B cell (primary cell): ENCODE measurements around the gene CTIF. TPM values are rescaled to one million over a fixed set of nuclear protein-coding genes. Genes with fewer than 3 reads are reported as not detected.

Source experiments
- ATAC-seq: fragments of 200-7000 bp; cut with Tn5 transposase; one replicate; pipeline ENCODE4 v1.10.0; 2021; ENCODE audit warnings: low read depth, mild to moderate bottlenecking, moderate number of reproducible peaks, moderate library complexity
- CTCF ChIA-PET: fragments of 350-600 bp; sonication (Branson Sonifier 250); formaldehyde crosslinking; loops from one replicate; lab custom pipeline; 2021; ENCODE audit warnings: antibody characterized with exemption, inconsistent platforms; lab: Charles Lee
- POLR2A ChIA-PET: fragments of 350-600 bp; sonication (Branson Sonifier 250); formaldehyde crosslinking; loops from one replicate; lab custom pipeline; 2021; ENCODE audit warnings: antibody characterized with exemption; lab: Charles Lee
- DNase-seq: peaks from one replicate; pipeline ENCODE4 v3.0.0; 2013
- H2AFZ ChIP-seq: 2 replicates; pipeline ENCODE4 v1.6.1; 2012; ENCODE audit warnings: mild to moderate bottlenecking, low read depth, low read length; ENCODE audit not compliant: insufficient read depth, poor library complexity, severe bottlenecking
- H3K27ac ChIP-seq, 2 donors: 1 replicate in 1 of 2; 2 replicates in 1 of 2; pipeline ENCODE4 v1.5.1; 2012 to 2013; ENCODE audit warnings: low read length in 2 of 2, mild to moderate bottlenecking in 2 of 2, moderate library complexity in 1 of 2
- H3K27me3 ChIP-seq, 4 experiments: fragments of 200-600 bp in 1 of 4; sonication (generic) in 1 of 4; replicated peaks in 1 of 4; 1 replicate in 2 of 4; 2 replicates in 2 of 4; pipeline versions ENCODE4 v1.6.1 to v1.7.0; 2013 to 2016; ENCODE audit warnings: low read length in 3 of 4, mild to moderate bottlenecking in 2 of 4, mixed read lengths in 1 of 4, moderate library complexity in 1 of 4; ENCODE audit not compliant: insufficient read depth in 4 of 4, control insufficient read depth in 3 of 4; ENCODE audit errors: control extremely low read depth in 1 of 4
- H3K36me3 ChIP-seq, 2 experiments: replicated peaks in 1 of 2; 1 replicate in 1 of 2; 2 replicates in 1 of 2; pipeline versions ENCODE4 v1.6.1 to v1.7.1; 2013; ENCODE audit warnings: low read length in 1 of 2; ENCODE audit not compliant: insufficient read depth in 2 of 2, control insufficient read depth in 1 of 2; ENCODE audit errors: control extremely low read depth in 1 of 2, extremely low read depth in 1 of 2
- H3K4me1 ChIP-seq, 2 donors: fragments of 200-600 bp in 1 of 2; sonication (generic) in 1 of 2; 1 replicate in 1 of 2; 2 replicates in 1 of 2; pipeline versions ENCODE4 v1.5.1 to v1.6.1; 2013 to 2017; ENCODE audit warnings: low read length in 2 of 2; ENCODE audit not compliant: control insufficient read depth in 2 of 2, insufficient read depth in 2 of 2
- H3K4me2 ChIP-seq: replicated peaks from 2 replicates; pipeline ENCODE3; 2012; ENCODE audit warnings: mild to moderate bottlenecking, low read depth, low read length; ENCODE audit not compliant: poor library complexity, severe bottlenecking
- H3K4me3 ChIP-seq, 5 experiments: fragments of 200-600 bp in 1 of 5; sonication (generic) in 1 of 5; 1 replicate in 3 of 5; 2 replicates in 2 of 5; pipeline versions ENCODE4 v1.5.1 to v1.7.0; 2011 to 2016; ENCODE audit warnings: low read length in 4 of 5, mild to moderate bottlenecking in 4 of 5, low read depth in 2 of 5, control low read depth in 1 of 5, moderate library complexity in 1 of 5; ENCODE audit not compliant: insufficient read depth in 1 of 5; ENCODE audit errors: control extremely low read depth in 1 of 5, extremely low read depth in 1 of 5
- H3K79me2 ChIP-seq: fragments of 200-600 bp; sonication (generic); one replicate; pipeline ENCODE4 v1.6.0; 2016; ENCODE audit warnings: low read length; ENCODE audit not compliant: control insufficient read depth, insufficient read depth
- H3K9ac ChIP-seq: fragments of 200-600 bp; sonication (generic); 2 replicates; pipeline ENCODE4 v1.6.1; 2017; ENCODE audit warnings: mild to moderate bottlenecking, low read length, moderate library complexity
- H3K9me3 ChIP-seq, 3 donors: one replicate each; pipeline versions ENCODE4 v1.6.1 to v1.7.1; 2013; ENCODE audit warnings: low read length in 2 of 3; ENCODE audit not compliant: control insufficient read depth in 2 of 3, insufficient read depth in 1 of 3; ENCODE audit errors: control extremely low read depth in 1 of 3
- H4K20me1 ChIP-seq: 2 replicates; pipeline ENCODE4 v1.6.0; 2012; ENCODE audit warnings: mild to moderate bottlenecking, low read length; ENCODE audit not compliant: insufficient read depth, control insufficient read depth, poor library complexity, severe bottlenecking
- H3K27ac Mint-ChIP-seq: one replicate; pipeline ENCODE4 v1.8.0; 2021; ENCODE audit warnings: mixed read lengths
- H3K27me3 Mint-ChIP-seq: one replicate; pipeline ENCODE4 v1.8.0; 2021; ENCODE audit warnings: mixed read lengths
- H3K4me1 Mint-ChIP-seq: one replicate; pipeline ENCODE4 v1.8.0; 2021; ENCODE audit warnings: mixed read lengths
- H3K4me3 Mint-ChIP-seq: one replicate; pipeline ENCODE4 v1.8.0; 2021; ENCODE audit warnings: mixed read lengths
- H3K9me3 Mint-ChIP-seq: one replicate; pipeline ENCODE4 v1.8.0; 2022; ENCODE audit warnings: mixed read lengths; ENCODE audit not compliant: insufficient read depth
- CTCF ChIP-seq: fragments of 200-600 bp; IDR thresholded peaks from one replicate; pipeline ENCODE4 v1.8.0; 2022; ENCODE audit warnings: antibody characterized with exemption, mild to moderate bottlenecking
- EZH2 ChIP-seq: IDR thresholded peaks from 2 replicates; pipeline ENCODE4 v1.6.1; 2012; ENCODE audit warnings: borderline replicate concordance, low read depth, mild to moderate bottlenecking, moderate library complexity, low read length; ENCODE audit not compliant: insufficient read depth, poor library complexity, severe bottlenecking
- WGBS: methylation state at CpG from one replicate; pipeline ENCODE4 v1.1.5; 2013; ENCODE audit warnings: missing lambda C conversion rate; ENCODE audit not compliant: insufficient coverage; 5-methylcytosine and 5-hydroxymethylcytosine counted together
- intact Hi-C: fragments of 100-400 bp; cut with micrococcal nuclease; formaldehyde crosslinking; loops from one replicate; pipeline ENCODE4 v1.10.0; 2022
- polyA plus RNA-seq: library from polyadenylated mRNA; depleted of rRNA; stranded (reverse); fragments of >200 nt; gene quantifications from 2 replicates; pipeline ENCODE4 v1.2.3, GENCODE V29; 2012
- total RNA-seq, 2 donors: library from RNA; stranded (reverse); fragments of 120-200 nt in 1 of 2; gene quantifications; 1 replicate in 1 of 2; 2 replicates in 1 of 2; pipeline versions ENCODE4 v1.2.3 to v1.2.4, GENCODE V29; 2013 to 2022

The CTIF gene
- total and polyA plus RNA-seq, 2 donors (not counting 1 experiment from before 2014, with no cell fraction given), result 3.6 to 16.2 TPM

GRCh38 chr18:48711651-48712486, 173.0 kb downstream of the CTIF start:
- DNase-seq, result peak; percentile 20
- H3K27me3 Mint-ChIP-seq, result no peaks in the 10 kb centered on the region
- Histone ChIP-seq H3K4me3 (no peak overlapping the region), H4K20me1 (no peaks in the 10 kb centered on the region), H3K4me2 (no peak overlapping the region), H2AFZ (no peak overlapping the region), H3K9ac (no peak overlapping the region), H3K9me3 (no peaks in the 10 kb centered on the region), H3K27me3 (no peaks in the 10 kb centered on the region), H3K79me2 (no peaks in the 10 kb centered on the region), H3K4me1 (peaks cover 6 to 10% of the 10 kb centered on the region in 2 donors), H3K36me3 (no peaks in the 10 kb centered on the region), H3K27ac (no peak overlapping the region)
- no peak for ATAC-seq
- WGBS, result 89% methylated on average over 15 of the region's 15 CpGs
- CTCF ChIA-PET, result interaction anchor here (0.7 to 2.3 kb wide), 5 partner anchors 9 to 467 kb away, joined by 3 to 6 read pairs (median 3); no protein-coding TSS in a partner anchor
- peaks cover 4% of the 10 kb centered on the region for H3K9me3 Mint-ChIP-seq
- peaks cover 9% of the 10 kb centered on the region for H3K4me1 Mint-ChIP-seq
- H3K4me3 Mint-ChIP-seq, result no peak overlapping the region
- TF ChIP-seq EZH2 (no peak), CTCF (no peak)
- H3K27ac Mint-ChIP-seq, result no peak overlapping the region
- intact Hi-C loops, result no loop called here
- POLR2A ChIA-PET, result no interaction called here

GRCh38 chr18:48713309-48713708, 174.5 kb downstream of the CTIF start:
- POLR2A ChIA-PET, result no interaction called here
- Mint-ChIP-seq H3K9me3 (no peaks in the 10 kb centered on the region), H3K4me1 (peaks cover 9% of the 10 kb centered on the region), H3K27me3 (no peaks in the 10 kb centered on the region), H3K4me3 (no peak overlapping the region), H3K27ac (no peak overlapping the region)
- TF ChIP-seq EZH2 (no peak), CTCF (no peak)
- 98% methylated on average over 14 of the region's 14 CpGs for WGBS
- H2AFZ ChIP-seq, result no peak overlapping the region
- no peaks in the 10 kb centered on the region for H3K9me3 ChIP-seq
- H4K20me1 ChIP-seq, result no peaks in the 10 kb centered on the region
- no peak overlapping the region for H3K27ac ChIP-seq
- H3K27me3 ChIP-seq, result no peaks in the 10 kb centered on the region
- no peaks in the 10 kb centered on the region for H3K36me3 ChIP-seq
- ATAC-seq (no peak), DNase-seq (no peak)
- no peaks in the 10 kb centered on the region for H3K79me2 ChIP-seq
- peaks cover 6 to 10% of the 10 kb centered on the region in 2 donors for H3K4me1 ChIP-seq
- intact Hi-C loops, result no loop called here
- no peak overlapping the region for H3K4me2 ChIP-seq
- H3K9ac ChIP-seq, result no peak overlapping the region
- CTCF ChIA-PET, result no interaction called here
- H3K4me3 ChIP-seq, result no peak overlapping the region
